Osteocyte (in vitro differentiated cells): ENCODE data around the gene COPZ1. TPM values are rescaled to one million over a fixed set of nuclear protein-coding genes. Genes with fewer than 3 reads are reported as not detected.

Source experiments
- DNase-seq: peaks from one replicate; pipeline ENCODE4 v3.0.0; 2021; ENCODE audit warnings: mixed read lengths; ENCODE audit not compliant: unreplicated experiment; ENCODE audit errors: extremely low spot score
- H3K27ac Mint-ChIP-seq: one replicate; pipeline ENCODE4 v1.8.0; 2021; ENCODE audit warnings: mild to moderate bottlenecking, mixed read lengths; ENCODE audit not compliant: unreplicated experiment
- H3K27me3 Mint-ChIP-seq: one replicate; pipeline ENCODE4 v1.8.0; 2021; ENCODE audit warnings: mixed read lengths; ENCODE audit not compliant: unreplicated experiment
- H3K36me3 Mint-ChIP-seq: one replicate; pipeline ENCODE4 v1.8.0; 2021; ENCODE audit warnings: mixed read lengths; ENCODE audit not compliant: unreplicated experiment
- H3K4me1 Mint-ChIP-seq: one replicate; pipeline ENCODE4 v1.8.0; 2021; ENCODE audit warnings: mixed read lengths; ENCODE audit not compliant: unreplicated experiment
- H3K4me3 Mint-ChIP-seq: one replicate; pipeline ENCODE4 v1.8.0; 2021; ENCODE audit warnings: mild to moderate bottlenecking, moderate library complexity, mixed read lengths; ENCODE audit not compliant: unreplicated experiment
- H3K9me3 Mint-ChIP-seq: one replicate; pipeline ENCODE4 v1.8.0; 2021; ENCODE audit warnings: mixed read lengths; ENCODE audit not compliant: unreplicated experiment
- total RNA-seq: library from RNA; stranded (reverse); gene quantifications from 2 replicates; pipeline ENCODE4 v1.2.1, GENCODE V29; 2021
- TF ChIP-seq, protein P1 (sequence below): fragments of 200-600 bp; sonication (generic); IDR thresholded peaks from 2 replicates; pipeline ENCODE4 v1.5.0; 2021; ENCODE audit warnings: antibody characterized with exemption, mild to moderate bottlenecking, moderate library complexity

COPZ1 gene
- total RNA-seq, 1 donor from 2014 or later, result 136 TPM

DNA sequence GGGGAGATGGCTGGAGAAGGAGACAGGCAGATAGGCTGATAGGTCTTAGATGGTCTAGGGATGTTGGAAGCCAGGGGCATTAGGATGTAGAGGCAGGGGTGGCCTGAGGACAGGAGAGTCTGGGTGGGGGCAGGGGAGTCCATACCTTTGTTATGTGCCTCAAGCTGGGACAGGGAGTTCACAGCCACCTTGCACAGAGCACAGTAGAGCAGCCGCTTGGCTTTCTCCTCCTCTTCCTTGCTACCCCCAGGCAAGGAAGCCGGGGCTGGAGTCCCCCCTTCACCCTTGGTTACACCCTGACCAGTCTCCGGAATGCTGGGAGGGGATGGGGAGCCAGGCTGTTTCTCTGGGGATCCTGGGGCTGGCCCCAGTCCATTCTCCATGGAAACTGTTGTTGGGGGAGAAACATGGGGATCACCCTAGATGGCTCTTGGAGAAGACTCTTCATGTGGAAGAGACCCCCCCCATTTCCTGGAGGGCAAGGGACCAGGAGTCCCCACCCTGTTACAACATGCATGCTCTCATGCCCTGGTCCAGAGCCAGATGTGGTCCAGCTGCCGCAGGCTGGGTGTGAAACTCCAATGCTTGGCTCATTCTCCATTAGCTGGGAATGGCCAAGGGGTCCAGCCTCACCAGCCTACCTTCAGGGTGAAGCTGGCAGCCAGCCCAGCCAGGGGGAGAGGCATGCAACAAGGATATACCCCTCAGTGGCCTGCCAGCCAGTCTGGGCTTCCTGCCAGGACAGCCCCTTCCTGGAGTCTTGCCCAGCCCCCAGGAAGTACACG is 46.6 kb downstream of the COPZ1 start:
- H3K4me3 Mint-ChIP-seq, result peak overlapping the region; percentile 36
- H3K4me1 Mint-ChIP-seq, result peaks cover 81% of the 10 kb centered on the region
- H3K27me3 Mint-ChIP-seq, result no peaks in the 10 kb centered on the region
- no peak for DNase-seq
- no peaks in the 10 kb centered on the region for H3K9me3 Mint-ChIP-seq
- H3K27ac Mint-ChIP-seq, result peak overlapping the region; percentile 82
- TF ChIP-seq, protein P1, sequence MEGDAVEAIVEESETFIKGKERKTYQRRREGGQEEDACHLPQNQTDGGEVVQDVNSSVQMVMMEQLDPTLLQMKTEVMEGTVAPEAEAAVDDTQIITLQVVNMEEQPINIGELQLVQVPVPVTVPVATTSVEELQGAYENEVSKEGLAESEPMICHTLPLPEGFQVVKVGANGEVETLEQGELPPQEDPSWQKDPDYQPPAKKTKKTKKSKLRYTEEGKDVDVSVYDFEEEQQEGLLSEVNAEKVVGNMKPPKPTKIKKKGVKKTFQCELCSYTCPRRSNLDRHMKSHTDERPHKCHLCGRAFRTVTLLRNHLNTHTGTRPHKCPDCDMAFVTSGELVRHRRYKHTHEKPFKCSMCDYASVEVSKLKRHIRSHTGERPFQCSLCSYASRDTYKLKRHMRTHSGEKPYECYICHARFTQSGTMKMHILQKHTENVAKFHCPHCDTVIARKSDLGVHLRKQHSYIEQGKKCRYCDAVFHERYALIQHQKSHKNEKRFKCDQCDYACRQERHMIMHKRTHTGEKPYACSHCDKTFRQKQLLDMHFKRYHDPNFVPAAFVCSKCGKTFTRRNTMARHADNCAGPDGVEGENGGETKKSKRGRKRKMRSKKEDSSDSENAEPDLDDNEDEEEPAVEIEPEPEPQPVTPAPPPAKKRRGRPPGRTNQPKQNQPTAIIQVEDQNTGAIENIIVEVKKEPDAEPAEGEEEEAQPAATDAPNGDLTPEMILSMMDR, result no peak
- H3K36me3 Mint-ChIP-seq, result no peaks in the 10 kb centered on the region

DNA sequence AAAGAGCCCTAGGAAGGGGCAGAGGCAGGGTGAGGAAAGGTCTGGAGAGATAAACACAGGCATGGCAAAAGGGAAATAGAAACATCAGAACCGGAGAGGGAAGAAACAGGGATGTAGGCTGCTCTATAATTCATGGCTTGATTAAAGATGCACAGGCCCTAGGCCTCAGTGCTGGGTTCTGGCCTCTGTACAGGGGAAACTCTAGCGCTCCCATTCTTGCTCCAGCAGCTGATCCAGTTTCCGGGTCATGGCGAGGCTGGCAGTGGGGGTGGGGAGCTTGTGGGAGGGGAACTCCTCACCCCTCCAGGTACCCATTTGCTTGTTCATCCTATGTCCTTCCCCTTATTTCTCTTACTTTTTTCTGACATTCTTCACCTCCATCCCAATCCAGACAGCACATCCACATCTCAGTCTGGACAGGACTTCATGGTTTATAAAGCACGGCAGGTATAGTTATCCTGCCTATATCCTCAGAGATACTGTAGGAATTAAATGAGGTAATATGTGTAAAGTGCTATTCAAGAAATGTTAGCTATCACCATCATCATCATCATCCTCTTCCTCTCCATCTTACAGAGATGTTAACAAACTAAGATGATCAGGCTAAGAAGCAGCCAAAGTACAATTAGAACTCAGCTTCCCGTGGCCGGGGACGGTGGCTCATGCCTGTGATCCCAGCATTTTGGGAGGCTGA is 47.3 kb downstream of the COPZ1 start:
- Mint-ChIP-seq H3K36me3 (no peaks in the 10 kb centered on the region), H3K27ac (peak overlapping the region; percentile 82), H3K4me3 (peak overlapping the region; percentile 36), H3K27me3 (no peaks in the 10 kb centered on the region), H3K9me3 (no peaks in the 10 kb centered on the region), H3K4me1 (peaks cover 88% of the 10 kb centered on the region)
- TF ChIP-seq, protein P1, result no peak
- DNase-seq, result no peak

DNA sequence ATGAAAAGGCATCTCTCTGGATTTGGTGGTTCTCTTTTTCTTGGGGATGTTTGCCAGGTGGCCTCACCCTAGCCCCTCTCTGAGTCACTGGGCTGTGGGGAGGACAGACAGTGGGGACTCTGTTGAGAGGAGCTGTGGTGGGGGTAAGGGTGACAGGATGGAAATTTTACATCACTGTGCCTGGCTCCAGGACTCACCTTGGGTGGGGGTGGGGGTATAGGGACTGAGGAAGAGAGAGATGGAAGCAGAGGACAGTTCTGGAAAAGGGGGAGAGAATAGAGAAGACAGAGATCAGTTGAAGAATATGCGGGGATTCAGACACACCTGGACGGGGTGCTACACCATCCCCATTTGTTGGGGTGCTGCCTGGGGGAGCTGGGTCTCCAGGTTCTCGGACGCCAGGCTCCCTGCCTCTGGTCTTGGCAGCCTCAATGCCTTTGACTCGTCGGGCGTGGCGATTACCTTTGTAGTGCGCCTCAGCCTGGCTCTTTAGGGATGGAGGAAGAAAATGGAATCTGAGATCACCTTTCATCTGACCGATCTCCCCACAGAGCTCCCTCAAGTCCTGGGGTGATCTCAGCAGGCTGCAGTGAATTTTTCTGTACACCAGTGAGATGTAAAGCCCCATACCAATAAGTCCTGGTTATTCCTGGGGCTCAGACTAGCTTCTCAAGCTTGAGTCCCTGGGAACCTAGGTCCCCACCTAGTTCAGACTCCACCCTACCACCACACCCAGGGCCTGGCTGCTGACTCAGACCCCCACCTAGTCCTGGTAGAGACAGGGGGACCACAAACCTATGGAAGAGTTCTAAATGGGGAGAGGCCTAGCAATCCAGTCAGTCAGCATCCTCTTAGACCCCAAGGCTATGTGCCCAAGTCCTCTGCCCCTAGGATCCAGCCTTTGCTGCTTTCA is 49.0 kb downstream of the COPZ1 start:
- Mint-ChIP-seq H3K9me3 (no peaks in the 10 kb centered on the region), H3K4me3 (no peak overlapping the region), H3K27me3 (no peaks in the 10 kb centered on the region), H3K36me3 (no peaks in the 10 kb centered on the region), H3K4me1 (peaks cover 89% of the 10 kb centered on the region), H3K27ac (peak overlapping the region; percentile 87)
- TF ChIP-seq, protein P1, result no peak
- DNase-seq, result no peak

DNA sequence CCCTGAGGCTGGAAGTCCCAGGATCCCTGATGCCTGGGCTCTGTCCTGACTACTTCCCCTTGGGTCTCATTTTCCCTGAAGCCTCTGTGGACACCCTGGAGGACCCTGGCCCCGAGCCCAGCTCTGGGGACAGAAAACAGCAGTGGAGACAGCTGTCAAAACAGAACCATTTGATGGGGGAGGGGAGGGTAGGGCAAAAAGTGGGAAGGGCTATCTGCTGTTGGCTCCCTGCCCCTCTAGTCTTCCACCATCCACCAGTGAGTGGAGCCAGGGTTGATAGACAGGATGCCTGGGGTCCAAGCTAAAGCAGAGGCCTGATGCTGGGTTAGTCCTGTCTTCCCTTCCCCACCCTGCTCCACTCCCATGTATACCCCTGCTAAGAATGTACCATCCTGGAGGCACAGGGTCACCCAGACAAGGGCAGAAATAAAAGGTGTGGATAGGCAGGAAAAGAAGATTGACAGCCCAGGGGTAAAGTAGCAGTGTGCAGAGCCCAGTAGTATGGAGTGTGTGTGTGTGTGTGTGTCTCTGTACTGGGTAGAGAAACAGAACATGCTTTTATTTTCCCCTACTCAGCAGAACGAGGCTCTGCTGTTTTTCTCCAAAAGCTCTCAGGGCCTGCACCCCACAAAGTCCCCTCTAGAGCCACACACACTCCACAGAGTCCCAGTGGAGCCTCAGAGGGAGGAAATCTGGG is 49.8 kb downstream of the COPZ1 start:
- peaks cover 87% of the 10 kb centered on the region for H3K4me1 Mint-ChIP-seq
- H3K36me3 Mint-ChIP-seq, result no peaks in the 10 kb centered on the region
- no peaks in the 10 kb centered on the region for H3K27me3 Mint-ChIP-seq
- DNase-seq, result no peak
- H3K4me3 Mint-ChIP-seq, result peak overlapping the region; percentile 14
- no peaks in the 10 kb centered on the region for H3K9me3 Mint-ChIP-seq
- TF ChIP-seq, protein P1, result no peak
- H3K27ac Mint-ChIP-seq, result peak overlapping the region; percentile 87
